Activated naive CD4-positive, alpha-beta T cell treated with Interleukin-2 at 50 U/mL for 16 hours (primary cell): ENCODE data around the gene PAPLN.
"Not testable (repeated sequence)": the region's sequence is repeated elsewhere in the genome, so short reads cannot be mapped to it uniquely, and the experiment has no call there.

ENCODE experiments used
- DNase-seq: peaks from one replicate; pipeline ENCODE4 v3.0.0-alpha.2; 2020

PAPLN gene, protein sequence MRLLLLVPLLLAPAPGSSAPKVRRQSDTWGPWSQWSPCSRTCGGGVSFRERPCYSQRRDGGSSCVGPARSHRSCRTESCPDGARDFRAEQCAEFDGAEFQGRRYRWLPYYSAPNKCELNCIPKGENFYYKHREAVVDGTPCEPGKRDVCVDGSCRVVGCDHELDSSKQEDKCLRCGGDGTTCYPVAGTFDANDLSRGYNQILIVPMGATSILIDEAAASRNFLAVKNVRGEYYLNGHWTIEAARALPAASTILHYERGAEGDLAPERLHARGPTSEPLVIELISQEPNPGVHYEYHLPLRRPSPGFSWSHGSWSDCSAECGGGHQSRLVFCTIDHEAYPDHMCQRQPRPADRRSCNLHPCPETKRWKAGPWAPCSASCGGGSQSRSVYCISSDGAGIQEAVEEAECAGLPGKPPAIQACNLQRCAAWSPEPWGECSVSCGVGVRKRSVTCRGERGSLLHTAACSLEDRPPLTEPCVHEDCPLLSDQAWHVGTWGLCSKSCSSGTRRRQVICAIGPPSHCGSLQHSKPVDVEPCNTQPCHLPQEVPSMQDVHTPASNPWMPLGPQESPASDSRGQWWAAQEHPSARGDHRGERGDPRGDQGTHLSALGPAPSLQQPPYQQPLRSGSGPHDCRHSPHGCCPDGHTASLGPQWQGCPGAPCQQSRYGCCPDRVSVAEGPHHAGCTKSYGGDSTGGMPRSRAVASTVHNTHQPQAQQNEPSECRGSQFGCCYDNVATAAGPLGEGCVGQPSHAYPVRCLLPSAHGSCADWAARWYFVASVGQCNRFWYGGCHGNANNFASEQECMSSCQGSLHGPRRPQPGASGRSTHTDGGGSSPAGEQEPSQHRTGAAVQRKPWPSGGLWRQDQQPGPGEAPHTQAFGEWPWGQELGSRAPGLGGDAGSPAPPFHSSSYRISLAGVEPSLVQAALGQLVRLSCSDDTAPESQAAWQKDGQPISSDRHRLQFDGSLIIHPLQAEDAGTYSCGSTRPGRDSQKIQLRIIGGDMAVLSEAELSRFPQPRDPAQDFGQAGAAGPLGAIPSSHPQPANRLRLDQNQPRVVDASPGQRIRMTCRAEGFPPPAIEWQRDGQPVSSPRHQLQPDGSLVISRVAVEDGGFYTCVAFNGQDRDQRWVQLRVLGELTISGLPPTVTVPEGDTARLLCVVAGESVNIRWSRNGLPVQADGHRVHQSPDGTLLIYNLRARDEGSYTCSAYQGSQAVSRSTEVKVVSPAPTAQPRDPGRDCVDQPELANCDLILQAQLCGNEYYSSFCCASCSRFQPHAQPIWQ

DNA sequence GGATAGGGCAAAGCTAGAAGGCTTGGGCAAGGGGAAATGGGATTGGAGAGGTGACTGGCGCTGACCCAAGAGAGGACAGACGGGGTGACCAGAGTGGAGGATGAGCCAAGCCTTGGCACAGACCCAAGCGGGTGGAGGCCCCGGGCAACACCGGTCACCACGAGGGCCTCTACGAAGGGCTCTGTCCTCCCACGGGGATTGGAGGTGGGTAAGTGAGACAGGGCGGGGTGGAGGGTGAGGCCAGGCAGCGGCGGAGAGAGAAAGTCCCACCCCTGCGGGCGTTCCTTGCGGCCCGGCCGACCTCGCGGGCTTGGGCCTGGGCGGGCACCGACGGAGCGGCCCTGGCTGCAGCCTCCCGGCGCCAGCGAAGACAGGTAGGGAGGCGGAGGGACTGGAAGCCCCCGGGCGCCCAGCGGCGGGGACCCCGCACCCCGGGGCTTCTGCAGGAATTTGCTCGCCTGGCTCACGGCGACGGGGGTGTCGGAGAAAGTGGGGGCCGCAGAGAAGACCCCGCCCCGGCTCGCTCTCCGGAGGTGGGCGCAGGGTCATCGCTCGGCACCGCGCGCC lies at the start of gene PAPLN:
Gene PAPLN (plus strand): TSS at position 288 of the 567 bp plus-strand sequence. CDS start 2,273 bp downstream, outside the sequence.
- no peak for DNase-seq

DNA sequence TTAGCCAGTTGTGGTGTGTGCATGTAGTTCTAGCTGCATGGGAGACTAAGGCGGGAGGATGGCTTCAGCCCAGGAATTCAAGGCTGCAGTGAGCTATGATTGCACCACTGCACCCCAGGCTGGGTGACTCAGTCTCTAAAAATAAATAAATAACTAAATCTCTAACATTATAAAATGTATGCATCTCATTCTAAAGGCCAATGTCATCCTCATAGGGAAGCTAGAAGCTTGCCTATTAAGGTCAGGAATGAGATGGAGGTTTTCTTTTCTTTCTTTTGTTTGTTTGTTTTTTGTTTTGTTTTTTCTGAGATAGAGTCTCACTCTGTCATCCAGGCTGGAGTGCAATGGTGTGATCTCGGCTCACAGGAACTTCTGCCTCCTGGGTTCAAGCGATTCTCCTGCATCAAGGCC lies 48.8 kb upstream of the PAPLN start:
- DNase-seq = no peak

DNA sequence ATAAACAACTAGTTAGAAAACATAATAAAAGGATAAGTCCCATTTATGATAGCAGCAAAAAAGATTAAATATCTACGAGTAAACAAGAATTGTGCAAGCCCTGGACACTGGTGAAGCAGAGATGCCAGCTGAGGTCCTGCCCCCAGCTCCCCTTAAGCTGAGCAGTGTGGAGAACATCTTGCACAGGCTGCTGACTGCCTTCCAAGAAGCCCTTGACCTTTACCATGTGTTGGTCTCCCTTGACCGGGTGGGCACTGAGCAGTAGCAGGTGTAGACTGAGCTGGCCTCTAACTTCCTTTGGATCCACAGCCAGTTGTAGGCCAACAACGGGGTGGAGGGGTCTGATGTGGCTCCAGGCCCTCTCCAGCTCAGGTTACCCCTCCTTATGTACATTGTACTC lies 47.7 kb upstream of the PAPLN start:
- no peak for DNase-seq

DNA sequence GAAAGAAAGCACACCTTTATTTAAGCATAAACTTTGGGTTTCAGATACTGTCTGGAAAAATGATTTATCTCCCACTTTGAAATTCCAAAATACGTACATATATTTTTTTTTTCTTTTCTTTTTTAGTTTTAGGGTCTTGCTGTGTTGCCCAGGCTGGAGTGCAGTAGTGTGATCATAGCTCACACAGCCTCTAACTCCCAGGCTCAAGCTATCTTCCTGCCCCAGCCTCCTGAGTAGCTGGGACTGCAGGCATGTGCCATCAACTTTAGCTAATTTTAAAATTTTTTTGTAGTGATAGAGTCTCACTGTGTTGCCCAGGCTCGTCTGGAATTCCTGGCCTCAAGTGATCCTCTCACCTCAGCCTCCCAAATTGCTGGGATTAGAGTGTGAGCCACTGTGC lies 45.9 kb upstream of the PAPLN start:
- no peak for DNase-seq

DNA sequence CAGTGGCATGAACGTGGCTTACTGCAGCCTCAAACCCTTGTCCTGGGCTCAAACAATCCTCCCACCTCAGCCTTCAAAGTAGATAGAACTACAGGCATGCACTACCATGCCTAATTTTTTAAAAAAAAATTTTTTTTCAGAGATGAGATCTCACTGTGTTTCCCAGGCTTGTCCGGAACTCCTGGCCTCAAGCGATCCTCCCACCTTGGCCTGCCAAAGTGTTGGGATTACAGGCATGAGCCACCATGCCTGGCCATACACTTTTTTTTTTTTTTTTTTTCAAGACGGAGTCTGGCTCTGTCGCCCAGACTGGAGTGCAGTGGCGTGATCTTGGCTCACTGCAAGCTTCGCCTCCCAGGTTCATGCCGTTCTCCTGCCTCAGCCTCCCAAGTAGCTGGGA lies 43.0 kb upstream of the PAPLN start:
- DNase-seq = not testable (repeated sequence)

DNA sequence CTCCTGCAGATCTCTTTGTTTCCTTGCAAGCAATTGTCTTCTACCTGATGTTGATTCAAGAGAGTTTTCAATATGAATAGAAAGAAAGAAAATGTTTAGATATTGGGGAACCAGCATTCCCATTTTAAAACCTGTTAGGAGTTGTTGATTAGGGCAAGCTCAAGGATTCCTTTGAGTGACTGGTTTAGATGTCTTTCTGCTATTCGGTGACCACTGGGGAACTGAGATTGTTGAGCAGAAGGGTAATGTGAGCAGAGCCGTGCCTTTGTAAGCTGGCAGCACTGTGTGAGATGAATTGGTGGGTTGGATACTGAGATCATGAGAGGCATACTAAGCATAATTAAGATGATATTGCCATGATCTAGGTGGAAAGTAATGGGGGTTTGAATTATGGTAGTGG lies 39.1 kb upstream of the PAPLN start:
- DNase-seq = no peak

DNA sequence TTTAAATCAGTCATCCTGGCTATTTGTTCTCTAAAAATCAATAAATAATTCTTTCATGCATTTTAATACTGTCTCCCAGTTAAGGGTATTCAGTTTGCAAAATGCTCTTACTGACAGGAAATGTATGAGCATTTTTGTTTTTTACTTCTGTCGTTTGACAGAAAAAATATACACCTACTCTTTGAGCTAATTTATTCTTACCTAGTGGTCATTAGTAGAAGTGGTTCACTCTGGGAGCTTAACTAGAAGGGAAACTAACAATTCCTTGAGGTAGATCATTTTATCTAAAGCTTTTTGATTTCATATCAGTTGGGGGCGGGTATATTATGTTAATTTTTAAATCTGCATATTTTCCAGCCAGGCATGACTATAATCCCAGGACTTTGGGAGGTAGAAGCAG lies 33.8 kb upstream of the PAPLN start:
- DNase-seq = no peak

DNA sequence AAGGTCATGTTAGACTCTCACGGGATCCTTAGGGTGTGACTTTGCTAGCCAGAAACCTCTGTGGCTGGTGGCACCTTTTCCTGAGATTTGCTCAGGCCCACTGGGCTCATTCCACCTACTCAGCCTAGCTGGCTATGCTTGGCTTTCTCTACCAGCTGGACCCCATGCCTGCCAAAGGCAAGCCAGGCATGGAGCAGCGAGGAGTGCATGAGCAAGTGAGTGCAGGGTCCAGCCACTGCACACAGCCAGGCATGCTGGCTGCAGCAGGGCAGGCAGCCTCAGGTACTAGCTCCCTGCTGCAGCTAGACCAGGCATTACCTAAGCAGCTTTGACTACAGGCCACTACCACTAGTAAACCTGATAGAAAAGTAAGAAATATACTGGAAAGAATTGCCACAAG lies 29.7 kb upstream of the PAPLN start:
- no peak for DNase-seq

DNA sequence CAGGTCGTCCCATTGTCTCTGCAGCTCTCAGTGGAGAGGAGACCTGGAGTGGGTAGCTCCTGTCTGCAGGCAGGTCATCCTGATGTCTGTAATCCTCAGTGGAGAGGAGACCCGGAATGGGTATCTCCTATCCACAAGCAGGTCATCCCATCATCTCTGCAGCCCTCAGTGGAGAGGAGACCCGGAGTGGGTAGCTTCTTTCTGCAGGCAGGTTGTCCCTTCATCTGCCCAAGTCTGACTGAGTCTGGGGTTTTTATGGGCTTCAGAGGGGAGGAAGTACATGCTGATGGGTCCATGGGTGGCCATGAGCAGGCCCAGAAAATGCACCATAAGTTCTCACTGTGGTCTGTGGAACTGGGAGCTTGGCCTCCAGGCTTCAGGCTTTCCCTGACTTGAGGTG lies 28.9 kb upstream of the PAPLN start:
- DNase-seq = no peak

DNA sequence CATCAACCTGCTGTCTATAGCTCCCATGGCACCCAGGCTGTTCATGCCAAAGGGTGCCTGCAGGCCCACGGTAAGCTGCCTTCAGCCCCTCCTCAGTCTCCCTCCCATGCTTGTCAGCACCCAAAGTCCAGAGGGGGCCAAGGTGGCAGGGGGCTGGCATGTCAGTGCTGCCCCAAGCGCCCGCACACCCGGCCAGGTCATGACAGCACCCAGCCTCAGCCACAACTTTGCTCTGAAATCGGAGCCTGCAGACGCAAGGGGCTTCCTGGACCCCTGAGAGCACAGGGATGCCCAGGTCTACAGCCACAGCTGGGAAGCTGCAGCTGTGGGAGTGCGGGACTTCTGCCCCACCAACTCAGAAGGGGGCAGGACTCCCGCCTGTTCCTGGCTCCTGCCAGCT lies 28.5 kb upstream of the PAPLN start:
- DNase-seq = no peak

DNA sequence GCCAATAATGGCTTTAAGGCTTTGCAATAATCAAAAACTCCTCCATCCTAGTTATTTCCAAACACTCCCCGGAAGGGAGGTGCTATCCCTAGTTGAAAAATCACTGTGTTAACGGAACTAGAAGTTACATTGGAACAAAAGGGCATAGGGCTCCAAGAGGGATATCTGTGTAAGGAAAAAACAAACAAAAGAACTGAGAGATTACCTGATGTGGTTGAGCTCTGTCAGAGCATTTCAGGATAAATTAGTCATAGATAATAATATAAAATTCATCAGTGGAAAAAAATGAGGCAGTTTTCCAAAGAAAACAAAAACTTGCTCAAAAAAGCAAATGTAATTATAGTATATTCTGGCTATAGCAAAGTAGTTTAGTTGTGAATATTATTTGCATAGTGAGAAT lies 27.4 kb upstream of the PAPLN start:
- DNase-seq = no peak

DNA sequence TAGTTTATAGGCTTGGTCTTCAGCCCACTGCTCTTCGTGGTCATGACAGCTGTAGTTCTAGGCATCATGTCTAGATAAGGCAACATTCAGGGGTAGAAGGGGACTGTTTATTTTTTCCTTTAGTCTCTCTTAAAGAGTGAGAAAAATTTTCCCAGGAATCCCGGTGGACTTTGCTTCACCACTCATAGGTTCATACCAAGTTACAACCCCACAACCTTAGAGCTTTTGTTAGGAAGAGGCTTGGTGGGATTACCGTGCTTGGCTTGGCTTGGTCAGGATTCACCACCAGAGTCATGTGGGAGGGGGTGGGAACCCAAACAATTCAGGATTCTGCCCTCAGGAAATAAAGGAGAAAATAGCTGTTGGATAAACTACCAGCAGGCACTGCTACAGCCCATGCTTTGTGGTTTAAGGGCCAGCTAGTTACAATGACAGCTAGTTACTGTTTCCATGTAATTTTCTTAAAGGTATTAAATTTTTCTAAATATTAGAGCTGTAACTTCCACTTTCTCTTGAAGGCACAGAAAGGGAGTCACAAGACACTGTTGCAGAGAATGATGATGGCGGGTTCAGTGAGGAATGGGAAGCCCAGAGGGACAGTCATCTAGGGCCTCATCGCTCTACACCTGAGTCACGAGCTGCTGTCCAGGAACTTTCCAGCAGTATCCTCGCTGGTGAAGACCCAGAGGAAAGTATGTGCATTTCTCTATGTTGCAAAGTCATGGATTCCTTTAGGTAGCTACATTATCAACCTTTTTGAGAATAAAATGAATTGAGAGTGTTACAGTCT lies 25.9 kb upstream of the PAPLN start:
- no peak for DNase-seq

DNA sequence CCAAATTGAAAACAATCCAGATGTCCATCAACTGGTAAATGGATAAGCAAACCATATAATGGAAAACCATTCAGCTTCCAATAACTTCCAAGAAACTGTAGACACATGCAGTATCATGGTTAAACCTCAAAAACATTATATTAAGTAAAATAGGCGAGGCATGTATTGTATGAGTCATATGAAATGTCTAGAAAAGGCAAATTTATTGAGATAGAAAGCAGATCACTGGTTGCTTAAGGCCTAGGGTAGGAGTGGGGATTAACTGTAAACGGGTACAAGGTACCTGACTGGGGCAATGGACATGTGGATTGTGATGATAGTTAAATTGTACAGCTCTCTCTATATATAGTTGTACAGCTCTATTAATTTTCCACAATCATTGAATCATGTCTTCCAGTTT lies 21.3 kb upstream of the PAPLN start:
- no peak for DNase-seq

DNA sequence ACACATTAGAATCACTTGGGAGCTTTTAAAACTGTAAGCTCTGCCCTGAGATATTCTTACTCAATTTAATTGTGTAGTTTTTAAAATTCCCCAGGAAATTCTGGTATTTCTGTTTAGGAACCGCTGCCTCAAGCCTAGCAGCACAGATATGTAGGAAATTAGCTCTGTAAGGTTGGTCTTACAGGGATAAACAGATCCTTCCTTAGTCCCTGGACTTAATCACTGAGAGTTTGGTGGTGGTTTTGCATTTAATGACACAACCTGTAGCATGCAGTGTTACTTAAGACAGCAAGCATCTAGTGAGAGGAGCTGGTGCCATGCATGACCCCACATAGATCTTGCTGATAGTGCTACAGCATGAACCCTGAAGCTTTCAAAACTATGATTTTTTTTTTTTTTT lies 19.9 kb upstream of the PAPLN start:
- DNase-seq = no peak

DNA sequence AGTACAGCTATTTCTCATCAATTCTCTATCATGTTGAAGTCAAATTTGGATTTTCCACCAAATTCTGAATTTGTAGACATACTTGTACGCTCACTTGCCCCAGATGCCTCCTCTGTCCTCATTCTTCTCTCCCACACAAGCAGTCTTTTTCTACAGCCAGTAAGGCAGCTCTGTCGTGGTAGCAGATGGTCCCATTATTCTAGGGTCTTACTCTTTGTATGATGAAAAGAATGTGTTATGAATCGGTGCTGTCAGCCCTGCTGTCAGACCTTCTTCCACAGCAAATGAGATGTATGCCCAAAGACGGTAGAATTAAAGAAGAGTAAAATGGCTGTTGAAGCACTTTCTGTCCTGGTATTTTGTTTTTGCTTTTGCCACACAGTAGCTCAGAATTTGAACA lies 17.2 kb upstream of the PAPLN start:
- no peak for DNase-seq

DNA sequence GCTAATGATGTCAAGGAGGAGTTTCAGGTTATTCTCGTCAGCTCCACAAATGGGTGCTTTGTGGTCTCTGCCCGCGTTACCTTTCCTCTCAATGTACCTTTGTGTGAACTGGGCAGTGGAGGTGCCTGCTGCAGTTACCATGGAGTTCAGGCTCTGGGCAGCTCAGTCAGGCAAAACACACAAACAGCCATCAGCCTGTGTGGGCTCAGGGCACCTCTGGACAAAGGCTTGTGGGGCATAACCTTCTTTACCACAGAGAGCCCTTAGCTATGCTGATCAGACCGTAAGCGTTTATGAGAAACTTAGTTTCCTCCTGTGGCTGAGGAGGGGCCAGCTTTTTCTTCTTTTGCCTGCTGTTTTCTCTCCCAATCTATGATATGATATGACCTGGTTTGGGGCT lies 16.7 kb upstream of the PAPLN start:
- no peak for DNase-seq

DNA sequence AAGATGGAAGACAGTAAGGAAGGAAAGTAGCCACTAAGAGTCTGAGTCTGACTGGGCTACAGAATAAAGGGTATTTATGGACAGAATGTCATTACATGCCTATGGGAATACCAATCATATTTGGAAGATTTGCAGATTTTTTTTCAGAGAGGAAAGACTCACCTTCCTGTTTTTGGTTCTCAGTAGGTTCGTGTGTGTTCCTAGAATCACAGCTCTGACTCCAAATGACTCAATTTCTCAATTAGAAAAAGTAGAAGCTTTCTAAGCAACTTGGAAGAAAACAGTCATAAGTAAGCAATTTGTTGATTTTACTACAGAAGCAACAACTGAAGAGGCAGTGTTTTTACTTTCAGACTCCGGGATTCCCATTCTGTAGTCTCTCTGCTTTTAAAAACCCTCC lies 15.4 kb upstream of the PAPLN start:
- no peak for DNase-seq

DNA sequence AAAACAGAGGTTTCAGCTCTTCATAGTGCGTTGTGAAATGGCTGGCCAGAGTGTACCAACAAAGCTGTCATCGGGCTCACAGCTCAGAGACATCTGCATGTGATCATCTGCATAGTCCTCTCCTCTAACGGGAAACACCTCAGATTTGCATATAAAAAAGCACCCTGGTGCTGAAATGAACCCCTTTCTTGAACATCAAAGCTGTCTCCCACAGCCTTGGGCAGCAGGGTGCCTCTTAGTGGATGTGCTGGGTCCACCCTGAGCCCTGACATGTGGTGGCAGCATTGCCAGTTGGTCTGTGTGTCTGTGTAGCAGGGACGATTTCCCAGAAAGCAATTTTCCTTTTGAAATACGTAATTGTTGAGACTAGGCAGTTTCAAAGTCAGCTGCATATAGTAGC lies 14.3 kb upstream of the PAPLN start:
- peak; percentile 21 for DNase-seq

DNA sequence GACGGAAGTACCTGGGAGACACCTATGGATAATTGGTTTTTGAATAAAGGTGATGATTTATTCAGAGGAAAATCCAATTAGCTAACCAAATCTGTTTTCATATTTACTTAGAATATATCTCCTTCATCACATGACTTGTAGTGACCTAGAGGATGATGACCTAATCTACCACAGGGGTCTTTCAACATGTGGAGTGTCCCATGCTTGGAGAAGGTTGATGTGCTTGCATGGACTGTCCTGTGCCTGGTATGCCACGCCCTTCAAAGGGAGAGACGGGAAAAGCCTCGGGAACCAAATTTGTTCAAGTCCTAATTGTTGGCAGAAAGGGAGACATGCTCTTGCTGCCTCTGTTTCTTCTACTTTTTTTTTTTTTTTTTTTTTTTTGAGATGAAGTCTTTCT lies 11.8 kb upstream of the PAPLN start:
- DNase-seq = no peak

DNA sequence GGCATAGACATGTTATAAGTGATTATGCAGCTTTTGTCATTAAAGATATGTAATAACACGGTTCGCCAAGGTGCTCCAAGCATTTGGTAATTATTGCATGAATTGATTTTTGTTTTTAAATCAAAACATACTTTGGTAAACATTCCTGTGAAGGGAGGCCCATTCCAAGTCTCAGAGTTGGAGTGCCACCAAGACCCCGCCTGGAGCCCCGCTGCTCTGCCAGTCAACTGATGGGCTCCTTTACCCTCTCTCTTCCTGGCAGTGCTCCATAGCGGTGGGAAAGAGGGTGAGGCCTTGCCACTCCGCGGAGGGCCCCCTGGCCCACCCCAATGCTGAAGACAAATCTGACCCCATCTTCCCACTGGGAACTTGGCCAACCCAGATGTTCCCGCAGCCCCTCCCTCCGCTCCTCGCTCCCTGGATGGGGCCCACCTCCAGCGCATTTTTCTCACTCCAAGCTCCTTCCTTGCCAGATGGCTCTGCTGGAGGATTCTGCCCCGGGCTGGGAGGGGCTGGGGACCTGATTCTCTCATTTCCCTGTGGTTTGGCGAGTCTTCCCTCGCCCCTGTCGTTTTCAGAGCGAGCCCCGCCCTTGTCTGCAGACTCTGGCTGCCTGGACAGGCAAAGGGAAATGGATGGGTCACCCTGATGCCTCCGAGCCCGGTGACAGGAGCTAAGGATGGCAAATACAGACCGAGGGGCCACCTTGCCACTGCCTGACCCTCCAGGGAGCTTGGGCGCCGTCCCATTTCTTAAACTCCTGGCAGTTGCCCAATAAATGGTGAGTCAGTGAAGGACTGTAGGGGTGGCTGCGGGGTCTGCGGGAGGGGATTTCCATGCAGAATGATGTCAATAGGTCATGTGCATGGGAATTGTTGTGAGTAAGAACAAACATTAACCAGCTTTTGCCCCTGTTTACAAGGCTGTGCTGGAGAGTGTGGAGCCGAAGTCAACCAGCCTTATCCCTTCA lies 9.2 kb upstream of the PAPLN start:
- DNase-seq = no peak

DNA sequence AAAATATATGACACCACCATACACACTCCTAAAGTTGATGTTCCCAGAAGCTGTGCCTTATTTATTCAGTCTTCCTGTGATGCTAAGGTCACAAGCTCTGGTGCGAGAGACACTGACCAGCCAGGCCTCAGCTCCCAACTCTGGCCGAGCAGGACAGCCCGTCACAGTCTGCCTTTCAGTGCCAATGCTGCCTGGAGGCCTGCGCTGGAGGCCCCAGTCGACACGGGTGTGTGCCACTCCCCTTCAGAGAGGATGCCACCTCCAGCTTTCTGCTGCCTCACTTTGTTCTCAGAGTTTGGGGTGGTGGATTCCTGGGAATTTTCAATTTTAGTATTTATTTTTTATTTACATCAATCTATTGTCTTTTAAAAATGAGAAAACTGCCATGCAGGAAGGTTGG lies 7.3 kb upstream of the PAPLN start:
- no peak for DNase-seq
